WTC11 (cell line): ENCODE measurements around the gene TIMM17B. TPM values are rescaled to one million over a fixed set of nuclear protein-coding genes. Genes with fewer than 3 reads are reported as not detected.

Experiments used
- ATAC-seq: fragments of 200-7000 bp; cut with Tn5 transposase; 2 replicates; pipeline ENCODE4 v1.10.0; 2021; ENCODE audit warnings: mild to moderate bottlenecking, moderate library complexity
- CTCF ChIA-PET: fragments of 300-600 bp; sonication (Branson Sonifier 250); formaldehyde crosslinking; loops from one replicate; lab custom pipeline; 2021; ENCODE audit warnings: antibody characterized with exemption; lab: Charles Lee
- POLR2A ChIA-PET: fragments of 350-600 bp; sonication (Branson Sonifier 250); formaldehyde crosslinking; loops from one replicate; lab custom pipeline; 2021; ENCODE audit warnings: antibody characterized with exemption; lab: Charles Lee
- DNase-seq: peaks from one replicate; pipeline ENCODE4 v3.0.0; 2021; ENCODE audit warnings: low spot score
- H3K27ac Mint-ChIP-seq: 2 replicates; pipeline ENCODE4 v1.8.0; 2021; ENCODE audit warnings: mixed read lengths
- H3K27me3 Mint-ChIP-seq: 2 replicates; pipeline ENCODE4 v1.8.0; 2021; ENCODE audit warnings: low read depth, mild to moderate bottlenecking, moderate library complexity, mixed read lengths
- H3K36me3 Mint-ChIP-seq: 2 replicates; pipeline ENCODE4 v1.8.0; 2021; ENCODE audit warnings: mixed read lengths
- H3K4me1 Mint-ChIP-seq: 2 replicates; pipeline ENCODE4 v1.8.0; 2022; ENCODE audit warnings: mixed read lengths
- H3K4me3 Mint-ChIP-seq: 2 replicates; pipeline ENCODE4 v1.8.0; 2021; ENCODE audit warnings: mild to moderate bottlenecking, moderate library complexity, mixed read lengths
- H3K9me3 Mint-ChIP-seq: 2 replicates; pipeline ENCODE4 v1.8.0; 2021; ENCODE audit warnings: mixed read lengths
- E2F1 ChIP-seq: sonication (generic); formaldehyde crosslinking; IDR thresholded peaks from 2 replicates; pipeline ENCODE4 v1.8.0; 2022; ENCODE audit warnings: mild to moderate bottlenecking, missing genetic modification reagents
- E2F4 ChIP-seq: sonication (generic); formaldehyde crosslinking; IDR thresholded peaks from 2 replicates; pipeline ENCODE4 v1.8.1; 2022; ENCODE audit warnings: low read depth, mild to moderate bottlenecking, moderate library complexity, missing genetic modification reagents, borderline replicate concordance
- ELF4 ChIP-seq: sonication (generic); formaldehyde crosslinking; IDR thresholded peaks from 2 replicates; pipeline ENCODE4 v1.8.1; 2022; ENCODE audit warnings: low read depth, mild to moderate bottlenecking, moderate library complexity, missing genetic modification reagents
- ETV6 ChIP-seq: sonication (generic); formaldehyde crosslinking; IDR thresholded peaks from 2 replicates; pipeline ENCODE4 v1.8.1; 2022; ENCODE audit warnings: mild to moderate bottlenecking, missing genetic modification reagents
- FOXJ3 ChIP-seq: sonication (generic); formaldehyde crosslinking; IDR thresholded peaks from 2 replicates; pipeline ENCODE4 v1.9.0; 2021; ENCODE audit warnings: missing genetic modification reagents, mild to moderate bottlenecking, borderline replicate concordance
- FOXK1 ChIP-seq: sonication (generic); formaldehyde crosslinking; IDR thresholded peaks from 2 replicates; pipeline ENCODE4 v1.8.0; 2022; ENCODE audit warnings: mild to moderate bottlenecking, moderate library complexity, missing genetic modification reagents
- GABPB1 ChIP-seq: sonication (generic); formaldehyde crosslinking; IDR thresholded peaks from 2 replicates; pipeline ENCODE4 v1.8.1; 2023; ENCODE audit warnings: mild to moderate bottlenecking, missing genetic modification reagents
- TCF7 ChIP-seq: sonication (generic); formaldehyde crosslinking; IDR thresholded peaks from 2 replicates; pipeline ENCODE4 v1.8.0; 2022; ENCODE audit warnings: mild to moderate bottlenecking, low read depth, missing genetic modification reagents, moderate library complexity
- TEAD4 ChIP-seq: sonication (generic); formaldehyde crosslinking; IDR thresholded peaks from 2 replicates; pipeline ENCODE4 v1.8.0; 2022; ENCODE audit warnings: mild to moderate bottlenecking, missing genetic modification reagents
- ZBTB43 ChIP-seq: sonication (generic); formaldehyde crosslinking; IDR thresholded peaks from 2 replicates; pipeline ENCODE4 v1.8.1; 2023; ENCODE audit warnings: mild to moderate bottlenecking, missing genetic modification reagents
- ZNF219 ChIP-seq: sonication (generic); formaldehyde crosslinking; IDR thresholded peaks from 2 replicates; pipeline ENCODE4 v1.8.0; 2023; ENCODE audit warnings: missing genetic modification reagents, mild to moderate bottlenecking, borderline replicate concordance
- ZNF263 ChIP-seq: sonication (generic); formaldehyde crosslinking; IDR thresholded peaks from 2 replicates; pipeline ENCODE4 v1.8.1; 2022; ENCODE audit warnings: low read depth, mild to moderate bottlenecking, moderate library complexity, missing genetic modification reagents
- ZNF425 ChIP-seq: fragments of 250-450 bp; sonication (Bioruptor Pico); conservative IDR thresholded peaks from 2 replicates; pipeline ENCODE4 v1.9.0; 2021; ENCODE audit warnings: mild to moderate bottlenecking
- total RNA-seq: library from RNA; stranded (reverse); gene quantifications from 3 replicates; pipeline ENCODE4 v1.2.3, GENCODE V29; 2021
- TF ChIP-seq, protein P1 (sequence below): sonication (generic); formaldehyde crosslinking; IDR thresholded peaks from 2 replicates; pipeline ENCODE4 v1.8.0; 2022; ENCODE audit warnings: mild to moderate bottlenecking, missing genetic modification reagents
- TF ChIP-seq, protein P2 (sequence below): sonication (generic); formaldehyde crosslinking; IDR thresholded peaks from 2 replicates; pipeline ENCODE4 v1.8.1; 2023; ENCODE audit warnings: mild to moderate bottlenecking, missing genetic modification reagents, borderline replicate concordance
- TF ChIP-seq, protein P3 (sequence below): sonication (generic); formaldehyde crosslinking; IDR thresholded peaks from 2 replicates; pipeline ENCODE4 v1.8.1; 2022; ENCODE audit warnings: missing genetic modification reagents, borderline replicate concordance
- TF ChIP-seq, protein P4 (sequence below): sonication (generic); formaldehyde crosslinking; IDR thresholded peaks from 2 replicates; pipeline ENCODE4 v1.8.1; 2022; ENCODE audit warnings: mild to moderate bottlenecking, moderate library complexity, missing genetic modification reagents

Gene TIMM17B
- total RNA-seq, 1 experiment from 2014 or later: 99.6 TPM

- peak; percentile 47 for DNase-seq
- CTCF ChIA-PET: interaction anchor here (0.6 to 2.6 kb wide), 13 partner anchors 10 to 289 kb away, joined by 3 to 21 read pairs (median 4); partner anchors contain the start of genes KCND1, PQBP1 and TIMM17B
- TF ChIP-seq ELF4 (CRISPR knock-in tag) (no peak), FOXK1 (CRISPR knock-in tag) (0 out of 2 replicates have a peak, but pooled peaks have one; percentile 22)
- TF ChIP-seq, protein P1, sequence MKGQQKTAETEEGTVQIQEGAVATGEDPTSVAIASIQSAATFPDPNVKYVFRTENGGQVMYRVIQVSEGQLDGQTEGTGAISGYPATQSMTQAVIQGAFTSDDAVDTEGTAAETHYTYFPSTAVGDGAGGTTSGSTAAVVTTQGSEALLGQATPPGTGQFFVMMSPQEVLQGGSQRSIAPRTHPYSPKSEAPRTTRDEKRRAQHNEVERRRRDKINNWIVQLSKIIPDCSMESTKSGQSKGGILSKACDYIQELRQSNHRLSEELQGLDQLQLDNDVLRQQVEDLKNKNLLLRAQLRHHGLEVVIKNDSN (CRISPR knock-in tag): peak; percentile 70
- TF ChIP-seq, protein P2, sequence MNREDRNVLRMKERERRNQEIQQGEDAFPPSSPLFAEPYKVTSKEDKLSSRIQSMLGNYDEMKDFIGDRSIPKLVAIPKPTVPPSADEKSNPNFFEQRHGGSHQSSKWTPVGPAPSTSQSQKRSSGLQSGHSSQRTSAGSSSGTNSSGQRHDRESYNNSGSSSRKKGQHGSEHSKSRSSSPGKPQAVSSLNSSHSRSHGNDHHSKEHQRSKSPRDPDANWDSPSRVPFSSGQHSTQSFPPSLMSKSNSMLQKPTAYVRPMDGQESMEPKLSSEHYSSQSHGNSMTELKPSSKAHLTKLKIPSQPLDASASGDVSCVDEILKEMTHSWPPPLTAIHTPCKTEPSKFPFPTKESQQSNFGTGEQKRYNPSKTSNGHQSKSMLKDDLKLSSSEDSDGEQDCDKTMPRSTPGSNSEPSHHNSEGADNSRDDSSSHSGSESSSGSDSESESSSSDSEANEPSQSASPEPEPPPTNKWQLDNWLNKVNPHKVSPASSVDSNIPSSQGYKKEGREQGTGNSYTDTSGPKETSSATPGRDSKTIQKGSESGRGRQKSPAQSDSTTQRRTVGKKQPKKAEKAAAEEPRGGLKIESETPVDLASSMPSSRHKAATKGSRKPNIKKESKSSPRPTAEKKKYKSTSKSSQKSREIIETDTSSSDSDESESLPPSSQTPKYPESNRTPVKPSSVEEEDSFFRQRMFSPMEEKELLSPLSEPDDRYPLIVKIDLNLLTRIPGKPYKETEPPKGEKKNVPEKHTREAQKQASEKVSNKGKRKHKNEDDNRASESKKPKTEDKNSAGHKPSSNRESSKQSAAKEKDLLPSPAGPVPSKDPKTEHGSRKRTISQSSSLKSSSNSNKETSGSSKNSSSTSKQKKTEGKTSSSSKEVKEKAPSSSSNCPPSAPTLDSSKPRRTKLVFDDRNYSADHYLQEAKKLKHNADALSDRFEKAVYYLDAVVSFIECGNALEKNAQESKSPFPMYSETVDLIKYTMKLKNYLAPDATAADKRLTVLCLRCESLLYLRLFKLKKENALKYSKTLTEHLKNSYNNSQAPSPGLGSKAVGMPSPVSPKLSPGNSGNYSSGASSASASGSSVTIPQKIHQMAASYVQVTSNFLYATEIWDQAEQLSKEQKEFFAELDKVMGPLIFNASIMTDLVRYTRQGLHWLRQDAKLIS (CRISPR knock-in tag): no peak
- Mint-ChIP-seq H3K9me3 (no peaks in the 10 kb centered on the region; the same call in 1 of the 2 replicates), H3K36me3 (peaks cover 27% of the 10 kb centered on the region), H3K4me3 (peak overlapping the region; percentile 39), H3K27me3 (no peaks in the 10 kb centered on the region), H3K4me1 (peaks cover 36% of the 10 kb centered on the region), H3K27ac (peak overlapping the region; percentile 96)
- POLR2A ChIA-PET: interaction anchor here (0.5 to 1.4 kb wide), 6 partner anchors 16 to 136 kb away, joined by 3 to 8 read pairs (median 4); partner anchors contain the start of genes HDAC6 and SLC35A2
- ATAC-seq: peak; percentile 85
Measured at GRCh38 chrX:48937054-48937907, 39.7 kb upstream of the TIMM17B start.

- H3K27ac Mint-ChIP-seq: peak overlapping the region; percentile 96
- ATAC-seq (no peak), DNase-seq (no peak)
- H3K27me3 Mint-ChIP-seq: no peaks in the 10 kb centered on the region
- peaks cover 30% of the 10 kb centered on the region for H3K4me1 Mint-ChIP-seq
- no peak overlapping the region; the same call in 1 of the 2 replicates for H3K4me3 Mint-ChIP-seq
- peaks cover 25% of the 10 kb centered on the region for H3K36me3 Mint-ChIP-seq
- no peaks in the 10 kb centered on the region; the same call in 1 of the 2 replicates for H3K9me3 Mint-ChIP-seq
- POLR2A ChIA-PET: interaction anchor here (0.5 to 1.4 kb wide), 4 partner anchors 15 to 135 kb away, joined by 4 to 8 read pairs (median 5); partner anchors contain the start of genes HDAC6 and SLC35A2
- CTCF ChIA-PET: interaction anchor here (0.6 to 2.6 kb wide), 7 partner anchors 9 to 120 kb away, joined by 3 to 21 read pairs (median 4); partner anchors contain the start of gene KCND1
- TF ChIP-seq FOXJ3: no peak
- TF ChIP-seq, protein P3, sequence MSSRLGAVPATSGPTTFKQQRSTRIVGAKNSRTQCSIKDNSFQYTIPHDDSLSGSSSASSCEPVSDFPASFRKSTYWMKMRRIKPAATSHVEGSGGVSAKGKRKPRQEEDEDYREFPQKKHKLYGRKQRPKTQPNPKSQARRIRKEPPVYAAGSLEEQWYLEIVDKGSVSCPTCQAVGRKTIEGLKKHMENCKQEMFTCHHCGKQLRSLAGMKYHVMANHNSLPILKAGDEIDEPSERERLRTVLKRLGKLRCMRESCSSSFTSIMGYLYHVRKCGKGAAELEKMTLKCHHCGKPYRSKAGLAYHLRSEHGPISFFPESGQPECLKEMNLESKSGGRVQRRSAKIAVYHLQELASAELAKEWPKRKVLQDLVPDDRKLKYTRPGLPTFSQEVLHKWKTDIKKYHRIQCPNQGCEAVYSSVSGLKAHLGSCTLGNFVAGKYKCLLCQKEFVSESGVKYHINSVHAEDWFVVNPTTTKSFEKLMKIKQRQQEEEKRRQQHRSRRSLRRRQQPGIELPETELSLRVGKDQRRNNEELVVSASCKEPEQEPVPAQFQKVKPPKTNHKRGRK (CRISPR knock-in tag): no peak
- no peak for TF ChIP-seq ZBTB43 (CRISPR knock-in tag)
- no peak for TF ChIP-seq E2F1 (CRISPR knock-in tag)
- TF ChIP-seq GABPB1: no peak
- TF ChIP-seq ZNF425 (CRISPR knock-in tag): no peak
- no peak for TF ChIP-seq ZNF219 (CRISPR knock-in tag)
- no peak for TF ChIP-seq E2F4 (CRISPR knock-in tag)
- TF ChIP-seq ZNF263 (CRISPR knock-in tag): no peak
- TF ChIP-seq ELF4 (CRISPR knock-in tag): no peak
- TF ChIP-seq FOXK1 (CRISPR knock-in tag): no peak
- TF ChIP-seq ETV6: no peak
- no peak for TF ChIP-seq TCF7 (CRISPR knock-in tag)
- no peak for TF ChIP-seq TEAD4
- TF ChIP-seq, protein P4, sequence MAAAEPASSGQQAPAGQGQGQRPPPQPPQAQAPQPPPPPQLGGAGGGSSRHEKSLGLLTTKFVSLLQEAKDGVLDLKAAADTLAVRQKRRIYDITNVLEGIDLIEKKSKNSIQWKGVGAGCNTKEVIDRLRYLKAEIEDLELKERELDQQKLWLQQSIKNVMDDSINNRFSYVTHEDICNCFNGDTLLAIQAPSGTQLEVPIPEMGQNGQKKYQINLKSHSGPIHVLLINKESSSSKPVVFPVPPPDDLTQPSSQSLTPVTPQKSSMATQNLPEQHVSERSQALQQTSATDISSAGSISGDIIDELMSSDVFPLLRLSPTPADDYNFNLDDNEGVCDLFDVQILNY: no peak
Measured at GRCh38 chrX:48936429-48937053, 39.0 kb upstream of the TIMM17B start.
